Measurements from ENCODE around the gene KCNN3.

GRCh38 chr1:154720328-154721297, 149.5 kb downstream of the KCNN3 start:
- TF ChIP-seq CTCF (IDR thresholded peaks at IDR 0.05) (no peak), USF1 (CRISPR knock-in tag; IDR thresholded peaks at IDR 0.05) (no peak), NFYB (CRISPR knock-in tag; conservative IDR thresholded peaks at IDR 0.05; ENCODE audit: low read depth) (no peak), ZNF423 (CRISPR knock-in tag; IDR thresholded peaks at IDR 0.05) (no peak), ZNF121 (CRISPR knock-in tag; IDR thresholded peaks at IDR 0.05) (no peak), PRDM15 (CRISPR knock-in tag; IDR thresholded peaks at IDR 0.05) (no peak), SOX15 (CRISPR knock-in tag; IDR thresholded peaks at IDR 0.05) (no peak), EMX1 (CRISPR knock-in tag; IDR thresholded peaks at IDR 0.05) (no peak), MYBL2 (CRISPR knock-in tag; IDR thresholded peaks at IDR 0.05) (no peak), ATF3 (CRISPR knock-in tag; conservative IDR thresholded peaks at IDR 0.05) (no peak), TEAD4 (CRISPR knock-in tag; IDR thresholded peaks at IDR 0.05) (no peak)

All from WTC11 (cell line).